GM19395 (cell line): ENCODE measurements around the gene C6orf15.
"Not testable (repeated sequence)": the region's sequence is repeated elsewhere in the genome, so short reads cannot be mapped to it uniquely, and the experiment has no call there.

Source experiments
- ATAC-seq: cut with Tn5 transposase; IDR thresholded peaks from one replicate; pipeline ENCODE4 v1.9.1; 2021; ENCODE audit warnings: mild to moderate bottlenecking, moderate library complexity; ENCODE audit not compliant: unreplicated experiment

The C6orf15 gene

DNA sequence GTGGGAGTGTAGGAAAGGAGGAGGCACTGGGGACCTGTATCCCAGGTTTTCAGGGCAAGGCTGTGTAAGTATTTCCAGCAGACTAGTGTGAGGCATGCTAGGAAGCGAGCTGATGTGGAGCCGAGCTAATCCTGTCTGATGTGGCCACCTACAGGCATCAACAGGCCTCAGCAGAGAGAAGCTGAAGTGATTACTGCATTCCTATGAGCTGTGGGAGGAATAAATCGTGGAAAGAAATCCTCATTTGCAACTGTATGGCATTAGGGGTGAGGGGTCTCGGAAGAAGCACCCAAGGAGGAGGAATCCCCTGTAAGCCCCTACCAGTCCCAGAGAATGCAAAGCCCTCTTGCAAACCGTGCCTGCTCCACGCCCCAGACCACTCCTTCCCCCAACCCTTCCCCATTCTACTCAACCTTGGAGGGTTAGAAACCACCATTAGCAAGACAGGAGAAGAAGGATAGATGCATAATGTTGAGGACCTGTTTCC, 41.6 kb downstream of the C6orf15 start:
- ATAC-seq: no peak

DNA sequence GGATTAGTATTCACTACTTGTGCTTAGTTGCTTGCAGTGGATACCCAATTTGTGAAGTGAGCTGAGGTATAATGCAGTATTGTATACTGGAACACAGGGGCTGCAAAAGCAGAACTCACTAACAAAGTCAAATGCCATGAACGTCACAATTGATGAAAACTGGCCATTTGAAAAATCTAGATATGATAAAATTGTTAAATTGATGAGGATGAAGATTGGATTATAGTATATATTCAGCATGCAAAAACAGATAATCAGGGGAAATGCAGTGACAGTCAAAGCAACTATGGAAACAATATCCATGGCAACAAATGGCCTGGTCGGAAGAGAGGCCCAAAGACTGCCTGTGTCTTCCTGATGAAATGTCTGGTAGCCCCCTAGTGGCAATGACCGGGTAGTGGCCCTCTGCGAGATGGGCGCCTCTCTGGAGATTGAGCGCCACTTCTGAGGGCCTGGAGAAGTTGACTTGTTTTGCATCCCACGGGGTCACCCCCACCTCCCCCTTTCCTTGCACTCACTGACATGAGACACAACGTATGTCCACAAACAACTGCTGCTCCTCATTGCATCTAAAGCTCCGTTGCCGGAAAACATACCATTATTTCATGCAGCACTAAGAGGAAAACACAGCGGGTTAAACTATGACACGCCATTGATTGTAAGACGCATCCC, 43.6 kb downstream of the C6orf15 start:
- no peak for ATAC-seq

DNA sequence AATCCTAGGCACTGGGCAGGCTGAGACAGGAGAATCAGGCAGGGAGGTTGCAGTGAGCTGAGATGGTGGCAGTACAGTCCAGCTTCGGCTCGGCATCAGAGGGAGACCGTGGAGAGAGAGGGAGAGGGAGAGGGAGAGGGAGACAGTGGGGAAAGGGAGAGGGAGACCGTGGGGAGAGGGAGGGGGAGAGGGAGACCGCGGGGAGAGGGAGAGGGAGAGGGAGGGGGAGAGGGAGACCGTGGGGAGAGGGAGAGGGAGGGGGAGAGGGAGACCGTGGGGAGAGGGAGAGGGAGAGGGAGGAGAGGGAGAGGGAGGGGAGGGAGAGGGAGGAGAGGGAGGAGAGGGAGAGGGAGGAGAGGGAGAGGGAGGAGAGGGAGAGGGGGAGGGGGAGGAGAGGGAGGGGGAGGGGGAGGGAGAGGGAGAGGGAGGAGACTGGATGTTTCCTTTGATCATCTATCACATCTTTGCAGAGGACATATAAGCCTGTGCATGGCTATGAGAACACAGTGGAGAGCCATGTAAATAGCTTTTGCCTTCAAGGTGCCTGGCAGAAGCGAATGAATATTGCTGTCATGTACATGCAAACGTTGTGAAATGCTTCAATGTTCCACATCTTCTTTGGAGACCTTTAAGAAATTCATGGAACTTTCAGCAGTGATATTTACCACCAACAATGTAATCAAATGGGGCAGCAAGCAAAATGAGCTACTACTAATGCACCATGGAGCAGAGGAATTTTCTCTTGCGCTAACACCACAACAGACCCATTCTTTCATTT, 44.3 kb downstream of the C6orf15 start:
- ATAC-seq: not testable (repeated sequence)

GRCh38 chr6:31067028-31067427, 45.3 kb downstream of the C6orf15 start:
- ATAC-seq: not testable (repeated sequence)

DNA sequence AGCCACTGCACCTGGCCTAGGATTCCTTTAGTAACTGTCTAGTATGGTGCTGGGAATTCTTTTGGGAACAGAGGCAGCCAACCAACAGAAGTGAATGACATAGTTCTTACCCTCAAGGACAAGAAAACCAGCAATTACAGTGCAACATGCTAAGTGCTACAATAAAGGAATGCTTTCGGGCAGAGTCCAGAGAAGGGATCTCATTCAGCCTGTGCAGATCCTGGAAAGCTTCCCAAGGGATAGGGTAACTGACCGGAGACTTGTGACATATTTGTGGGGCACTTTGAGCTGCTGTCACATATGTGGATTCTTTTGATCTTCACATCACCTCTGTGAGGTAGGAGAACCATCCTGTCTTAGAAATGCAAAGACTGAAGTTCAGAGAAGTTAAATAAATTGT, 46.8 kb downstream of the C6orf15 start:
- ATAC-seq: no peak

DNA sequence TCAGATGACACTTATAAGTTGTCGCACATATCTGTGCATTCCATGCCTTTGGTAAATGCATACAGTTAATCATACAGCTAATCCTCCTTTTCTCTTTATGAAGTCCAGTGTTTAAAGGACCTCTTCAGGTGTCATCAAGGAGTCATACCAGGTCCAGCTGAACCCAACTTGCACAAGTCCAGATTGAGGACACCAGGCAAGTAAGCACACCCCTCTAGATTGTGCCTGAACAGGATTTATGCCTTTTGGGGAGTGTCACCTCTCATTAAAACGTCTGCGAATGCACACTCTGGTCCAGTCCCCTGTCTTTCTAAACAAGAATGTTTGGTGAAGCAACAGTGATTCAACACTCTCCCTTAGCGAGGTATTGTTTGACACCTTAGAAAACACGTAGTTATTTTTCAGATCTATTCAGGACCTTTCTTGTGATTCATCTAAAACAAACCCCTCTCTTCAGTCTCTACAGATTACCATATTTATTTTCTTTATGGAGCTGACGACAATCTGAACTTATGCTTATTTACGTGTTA, 48.4 kb downstream of the C6orf15 start:
- ATAC-seq: no peak
